Measurements from ENCODE around the gene PLP1.
A peak's percentile ranks its signal among the peaks of the same experiment; 100 is the strongest.

PLP1 gene

GRCh38 chrX:103782640-103783039 is 6.0 kb downstream of the PLP1 start:
- DNase-seq: no peak
- in situ Hi-C loops (cut with HindIII; ENCODE audit: low pct_ligation_motif_present, low sequenced_read_pairs): no loop called here
- no peak overlapping the region for H3K27ac ChIP-seq
- TF ChIP-seq CTCF (IDR thresholded peaks at IDR 0.05; ENCODE audit: low read depth, low read length, missing control alignments): no peak
- no peaks in the 10 kb centered on the region for H3K27me3 ChIP-seq (replicated peaks)
- H3K36me3 ChIP-seq (replicated peaks): no peaks in the 10 kb centered on the region
- H3K4me3 ChIP-seq (ENCODE audit: low read depth, low read length): no peak overlapping the region

- in situ Hi-C loops (cut with HindIII; ENCODE audit: low pct_ligation_motif_present, low sequenced_read_pairs): no loop called here
- no peak for TF ChIP-seq CTCF (IDR thresholded peaks at IDR 0.05; ENCODE audit: low read depth, low read length, missing control alignments)
- DNase-seq: no peak
- Histone ChIP-seq H3K27ac (no peak overlapping the region), H3K36me3 (replicated peaks) (no peaks in the 10 kb centered on the region), H3K4me3 (ENCODE audit: low read depth, low read length) (no peak overlapping the region), H3K27me3 (replicated peaks) (no peaks in the 10 kb centered on the region)
Observed at GRCh38 chrX:103783196-103783595, 6.6 kb downstream of the PLP1 start.

- no peak for TF ChIP-seq CTCF (IDR thresholded peaks at IDR 0.05; ENCODE audit: low read depth, low read length, missing control alignments)
- H3K4me3 ChIP-seq (ENCODE audit: low read depth, low read length): no peak overlapping the region
- in situ Hi-C loops (cut with HindIII; ENCODE audit: low pct_ligation_motif_present, low sequenced_read_pairs): no loop called here
- H3K27ac ChIP-seq: no peak overlapping the region
- H3K27me3 ChIP-seq (replicated peaks): no peaks in the 10 kb centered on the region
- no peaks in the 10 kb centered on the region for H3K36me3 ChIP-seq (replicated peaks)
- DNase-seq: no peak
Observed at GRCh38 chrX:103783971-103784370, 7.3 kb downstream of the PLP1 start.

GRCh38 chrX:103789004-103789403 is 12.4 kb downstream of the PLP1 start:
- no peak for DNase-seq
- no peaks in the 10 kb centered on the region for H3K36me3 ChIP-seq (replicated peaks)
- no peaks in the 10 kb centered on the region for H3K27me3 ChIP-seq (replicated peaks)
- H3K4me3 ChIP-seq (ENCODE audit: low read depth, low read length): no peak overlapping the region
- H3K27ac ChIP-seq: no peak overlapping the region
- TF ChIP-seq CTCF (IDR thresholded peaks at IDR 0.05; ENCODE audit: low read depth, low read length, missing control alignments): no peak
- in situ Hi-C loops (cut with HindIII; ENCODE audit: low pct_ligation_motif_present, low sequenced_read_pairs): no loop called here

- H3K36me3 ChIP-seq (replicated peaks): no peaks in the 10 kb centered on the region
- in situ Hi-C loops (cut with HindIII; ENCODE audit: low pct_ligation_motif_present, low sequenced_read_pairs): no loop called here
- H3K4me3 ChIP-seq (ENCODE audit: low read depth, low read length): no peak overlapping the region
- peak overlapping the region; percentile 26 for H3K27ac ChIP-seq
- peak; percentile 21 for DNase-seq
- no peaks in the 10 kb centered on the region for H3K27me3 ChIP-seq (replicated peaks)
- TF ChIP-seq CTCF (IDR thresholded peaks at IDR 0.05; ENCODE audit: low read depth, low read length, missing control alignments): no peak
Observed at GRCh38 chrX:103791228-103791627, 14.6 kb downstream of the PLP1 start.

- in situ Hi-C loops (cut with HindIII; ENCODE audit: low pct_ligation_motif_present, low sequenced_read_pairs): no loop called here
- Histone ChIP-seq H3K27me3 (replicated peaks) (no peaks in the 10 kb centered on the region), H3K27ac (peak overlapping the region; percentile 26), H3K4me3 (ENCODE audit: low read depth, low read length) (no peak overlapping the region), H3K36me3 (replicated peaks) (no peaks in the 10 kb centered on the region)
- TF ChIP-seq CTCF (IDR thresholded peaks at IDR 0.05; ENCODE audit: low read depth, low read length, missing control alignments): no peak
- DNase-seq: peak; percentile 8
Observed at GRCh38 chrX:103791826-103792485, 15.3 kb downstream of the PLP1 start.

Measured in brain microvascular endothelial cell (primary cell).